HEK293 (cell line): ENCODE measurements around the gene GTF2IRD1.

ENCODE experiments used
- ZNF423 ChIP-seq: fragments of 450-650 bp; formaldehyde crosslinking; IDR thresholded peaks from 2 replicates; pipeline ENCODE4 v1.5.1; 2016; ENCODE audit warnings: missing biosample characterization, missing genetic modification characterization
- ZNF768 ChIP-seq: fragments of 450-650 bp; formaldehyde crosslinking; IDR thresholded peaks from 2 replicates; pipeline ENCODE4 v1.5.1; 2018; ENCODE audit warnings: missing biosample characterization, mild to moderate bottlenecking, missing genetic modification characterization
- ZNF830 ChIP-seq: fragments of 450-650 bp; IDR thresholded peaks from 2 replicates; pipeline ENCODE4 v1.5.0; 2018; ENCODE audit warnings: missing biosample characterization, missing genetic modification characterization, low read depth, mild to moderate bottlenecking, moderate library complexity

GRCh38 chr7:74479961-74480829 lies 26.5 kb downstream of the GTF2IRD1 start:
- TF ChIP-seq ZNF830 (tag by site-specific recombination) (no peak), ZNF423 (no peak), ZNF768 (no peak)
